ENCODE measurements around the gene ASTN2. TPM values are rescaled to one million over a fixed set of nuclear protein-coding genes. Genes with fewer than 3 reads are reported as not detected.

The ASTN2 gene
- total RNA-seq, 1 experiment from 2014 or later = 4.8 TPM

GRCh38 chr9:117232281-117232680 is 182.6 kb downstream of the ASTN2 start (continued):
- no peak for TF ChIP-seq TCF7L2 (IDR thresholded peaks at IDR 0.05; ENCODE audit: borderline replicate concordance, extremely low read depth, insufficient read depth, insufficient read length)

- intact Hi-C loops (cut with micrococcal nuclease) = no loop called here
- no peak for ATAC-seq
- H2AFZ ChIP-seq (ENCODE audit: low read depth, low read length, poor library complexity, severe bottlenecking) = no peak overlapping the region
- H3K4me1 ChIP-seq (ENCODE audit: control insufficient read depth in 1 of 2, insufficient read depth in 2 of 2, low read length in 2 of 2) = no peaks in the 10 kb centered on the region
- no peaks in the 10 kb centered on the region for H3K79me2 ChIP-seq (ENCODE audit: insufficient read depth, low read length)
- no peaks in the 10 kb centered on the region for H4K20me1 ChIP-seq (ENCODE audit: insufficient read depth)
- H3K27ac ChIP-seq (ENCODE audit: low read depth, low read length) = no peak overlapping the region
- no peak for DNase-seq (ENCODE audit: low read depth, low spot score)
- RAD21 ChIA-PET (ENCODE audit: low non-redundant PET in 1 of 2, low total read pairs in 2 of 2, uncharacterized antibody in 2 of 2, unreplicated experiment in 2 of 2) = no interaction called here
- no peaks in the 10 kb centered on the region; a peak in 1 of 4 replicates for H3K9me3 ChIP-seq (ENCODE audit: control insufficient read depth in 1 of 2, insufficient read depth in 1 of 2, low read depth in 1 of 2, low read length in 2 of 2)
- H3K27me3 ChIP-seq (ENCODE audit: insufficient read depth, low read length) = no peaks in the 10 kb centered on the region
- no peak overlapping the region for H3K9ac ChIP-seq (ENCODE audit: low read length)
- H3K9me2 ChIP-seq (ENCODE audit: insufficient read depth) = no peaks in the 10 kb centered on the region
- no peak for TF ChIP-seq CBX3 (IDR thresholded peaks at IDR 0.05; ENCODE audit: low read depth)
- TF ChIP-seq POLR2A (IDR thresholded peaks at IDR 0.05; ENCODE audit: borderline replicate concordance, extremely low read depth, insufficient read depth, insufficient read length) = no peak
- no peak for TF ChIP-seq CTCF (IDR thresholded peaks at IDR 0.05 in 2 of 3, conservative IDR thresholded peaks at IDR 0.05 in 1 of 3; ENCODE audit: borderline replicate concordance in 1 of 3, insufficient read depth in 1 of 3, low read depth in 2 of 3, low read length in 2 of 3)
- TF ChIP-seq ZNF274 (IDR thresholded peaks at IDR 0.05; ENCODE audit: low read depth, low read length) = no peak
- BruUV-seq (replicated peaks) = no TSS peak
- CTCF ChIA-PET = no interaction called here
- H3K36me3 ChIP-seq (ENCODE audit: control insufficient read depth in 1 of 2, insufficient read depth in 2 of 2, low read length in 2 of 2) = no peaks in the 10 kb centered on the region
- POLR2A ChIA-PET = no interaction called here
- no peak overlapping the region for H3K4me2 ChIP-seq (ENCODE audit: low read length)
- no peak overlapping the region for H3K4me3 ChIP-seq (replicated peaks in 1 of 2; ENCODE audit: low read depth in 1 of 2, low read length in 2 of 2)
Measured at GRCh38 chr9:117231012-117231411, 183.8 kb downstream of the ASTN2 start.

GRCh38 chr9:117224695-117225094 is 190.2 kb downstream of the ASTN2 start:
- POLR2A ChIA-PET = no interaction called here
- DNase-seq (ENCODE audit: low read depth, low spot score) = no peak

More at GRCh38 chr9:117224695-117225094, 190.2 kb downstream of the ASTN2 start:
- H3K9ac ChIP-seq (ENCODE audit: low read length) = no peak overlapping the region
- no peaks in the 10 kb centered on the region for H3K4me1 ChIP-seq (ENCODE audit: control insufficient read depth in 1 of 2, insufficient read depth in 2 of 2, low read length in 2 of 2)
- no peaks in the 10 kb centered on the region for H3K79me2 ChIP-seq (ENCODE audit: insufficient read depth, low read length)
- H3K27me3 ChIP-seq (ENCODE audit: insufficient read depth, low read length) = no peaks in the 10 kb centered on the region
- ChIA-PET RAD21 (ENCODE audit: low non-redundant PET in 1 of 2, low total read pairs in 2 of 2, uncharacterized antibody in 2 of 2, unreplicated experiment in 2 of 2) (no interaction called here), CTCF (no interaction called here)
- intact Hi-C loops (cut with micrococcal nuclease) = no loop called here
- no TSS peak for BruUV-seq (replicated peaks)
- no peak overlapping the region for H3K4me3 ChIP-seq (replicated peaks in 1 of 2; ENCODE audit: low read depth in 1 of 2, low read length in 2 of 2)
- no peaks in the 10 kb centered on the region for H4K20me1 ChIP-seq (ENCODE audit: insufficient read depth)
- no peaks in the 10 kb centered on the region for H3K36me3 ChIP-seq (ENCODE audit: control insufficient read depth in 1 of 2, insufficient read depth in 2 of 2, low read length in 2 of 2)
- H2AFZ ChIP-seq (ENCODE audit: low read depth, low read length, poor library complexity, severe bottlenecking) = no peak overlapping the region
- no peaks in the 10 kb centered on the region for H3K9me2 ChIP-seq (ENCODE audit: insufficient read depth)
- no peak for TF ChIP-seq SP1 (IDR thresholded peaks at IDR 0.05; ENCODE audit: low read depth)
- TF ChIP-seq MAX (IDR thresholded peaks at IDR 0.05) = no peak
- no peak for TF ChIP-seq YY1 (IDR thresholded peaks at IDR 0.05; ENCODE audit: extremely low read depth, insufficient replicate concordance, low read depth, low read length)
- no peak for TF ChIP-seq TCF7L2 (IDR thresholded peaks at IDR 0.05; ENCODE audit: borderline replicate concordance, extremely low read depth, insufficient read depth, insufficient read length)
- TF ChIP-seq ZNF274 (IDR thresholded peaks at IDR 0.05; ENCODE audit: low read depth, low read length) = no peak
- no peak for TF ChIP-seq ZBTB33 (IDR thresholded peaks at IDR 0.05; ENCODE audit: extremely low read depth, insufficient replicate concordance, low read length)
- no peak for TF ChIP-seq ATF3 (IDR thresholded peaks at IDR 0.05)
- no peak for TF ChIP-seq ZFX (IDR thresholded peaks at IDR 0.05)
- TF ChIP-seq ELF1 (IDR thresholded peaks at IDR 0.05; ENCODE audit: borderline replicate concordance, low read depth) = no peak
- no peak for TF ChIP-seq RAD21 (IDR thresholded peaks at IDR 0.05; ENCODE audit: low read depth)
- no peak for TF ChIP-seq EGR1 (IDR thresholded peaks at IDR 0.05; ENCODE audit: low read depth)
- TF ChIP-seq FOSL1 (IDR thresholded peaks at IDR 0.05; ENCODE audit: low read depth) = no peak
- no peak overlapping the region for H3K27ac ChIP-seq (ENCODE audit: low read depth, low read length)
- no peak for ATAC-seq
- H3K4me2 ChIP-seq (ENCODE audit: low read length) = no peak overlapping the region
- H3K9me3 ChIP-seq (ENCODE audit: control insufficient read depth in 1 of 2, insufficient read depth in 1 of 2, low read depth in 1 of 2, low read length in 2 of 2) = no peaks in the 10 kb centered on the region; a peak in 1 of 4 replicates
